Naive thymus-derived CD4-positive, alpha-beta T cell (primary cell): ENCODE results near the gene SLC44A5. TPM values are rescaled to one million over a fixed set of nuclear protein-coding genes. Genes with fewer than 3 reads are reported as not detected.

ENCODE experiments used
- ATAC-seq: fragments of 150-1000 bp; cut with Tn5 transposase; 2 replicates; pipeline ENCODE4 v1.10.0; 2021; ENCODE audit warnings: mild to moderate bottlenecking, moderate library complexity
- CTCF ChIA-PET: fragments of 350-600 bp; sonication (Branson Sonifier 250); formaldehyde crosslinking; loops from one replicate; lab custom pipeline; 2021; ENCODE audit warnings: antibody characterized with exemption; lab: Charles Lee
- POLR2A ChIA-PET: fragments of 350-600 bp; sonication (Branson Sonifier 250); formaldehyde crosslinking; loops from one replicate; lab custom pipeline; 2021; ENCODE audit warnings: antibody characterized with exemption, inconsistent platforms; lab: Charles Lee
- DNase-seq, 9 donors: peaks; one replicate each; pipeline versions ENCODE4 v3.0.0 to v3.0.0-alpha.2; 2020 to 2022; ENCODE audit warnings: mixed read lengths in 1 of 9
- H3K27ac ChIP-seq: one replicate; pipeline ENCODE4 v1.7.0; 2013; ENCODE audit warnings: mild to moderate bottlenecking, low read depth, low read length, moderate library complexity
- H3K27me3 ChIP-seq, 2 donors: one replicate each; pipeline ENCODE4 v1.7.0; 2013; ENCODE audit warnings: low read length in 2 of 2, mild to moderate bottlenecking in 2 of 2, moderate library complexity in 2 of 2; ENCODE audit not compliant: control insufficient read depth in 2 of 2, insufficient read depth in 2 of 2
- H3K36me3 ChIP-seq, 3 experiments: 1 replicate in 2 of 3; 2 replicates in 1 of 3; pipeline ENCODE4 v1.7.0; 2013; ENCODE audit warnings: low read length in 3 of 3, mild to moderate bottlenecking in 3 of 3, moderate library complexity in 1 of 3; ENCODE audit not compliant: insufficient read depth in 3 of 3, control insufficient read depth in 2 of 3
- H3K4me1 ChIP-seq, 2 donors: one replicate each; pipeline ENCODE4 v1.7.0; 2013; ENCODE audit warnings: low read length in 2 of 2, mild to moderate bottlenecking in 2 of 2, moderate library complexity in 1 of 2; ENCODE audit not compliant: control insufficient read depth in 2 of 2, insufficient read depth in 2 of 2
- H3K4me3 ChIP-seq: 2 replicates; pipeline ENCODE4 v1.7.0; 2013; ENCODE audit warnings: mild to moderate bottlenecking, low read length
- H3K9me3 ChIP-seq, 3 experiments: 1 replicate in 2 of 3; 2 replicates in 1 of 3; pipeline ENCODE4 v1.7.0; 2013; ENCODE audit warnings: low read length in 3 of 3; ENCODE audit not compliant: control insufficient read depth in 2 of 3
- H3K27ac Mint-ChIP-seq, 9 donors: one replicate each; pipeline ENCODE4 v1.8.0; 2020 to 2022; ENCODE audit warnings: mixed read lengths in 9 of 9, mild to moderate bottlenecking in 8 of 9, moderate library complexity in 5 of 9, inconsistent platforms in 2 of 9
- H3K27me3 Mint-ChIP-seq, 5 donors: one replicate each; pipeline ENCODE4 v1.8.0; 2021 to 2022; ENCODE audit warnings: mixed read lengths in 5 of 5, mild to moderate bottlenecking in 1 of 5
- H3K36me3 Mint-ChIP-seq, 5 donors: one replicate each; pipeline ENCODE4 v1.8.0; 2020 to 2022; ENCODE audit warnings: mixed read lengths in 5 of 5, mild to moderate bottlenecking in 3 of 5, inconsistent platforms in 1 of 5
- H3K4me1 Mint-ChIP-seq, 7 donors: one replicate each; pipeline ENCODE4 v1.8.0; 2020 to 2022; ENCODE audit warnings: mixed read lengths in 7 of 7, mild to moderate bottlenecking in 3 of 7, inconsistent platforms in 1 of 7
- H3K4me3 Mint-ChIP-seq, 10 donors: one replicate each; pipeline ENCODE4 v1.8.0; 2020 to 2022; ENCODE audit warnings: mild to moderate bottlenecking in 10 of 10, mixed read lengths in 10 of 10, moderate library complexity in 6 of 10, inconsistent platforms in 2 of 10
- H3K9me3 Mint-ChIP-seq, 11 donors: one replicate each; pipeline ENCODE4 v1.8.0; 2020 to 2022; ENCODE audit warnings: mixed read lengths in 11 of 11, mild to moderate bottlenecking in 4 of 11, inconsistent platforms in 1 of 11, moderate library complexity in 1 of 11
- intact Hi-C, 2 donors: fragments of 100-400 bp; cut with micrococcal nuclease; formaldehyde crosslinking; loops; one replicate each; pipeline ENCODE4 v1.15.1; 2023
- polyA plus RNA-seq, 2 donors: library from polyadenylated mRNA; unstranded; fragments of 300-500 nt; fragmentation: Illumina TruSeq; gene quantifications; one replicate each; pipeline ENCODE4 v1.2.3, GENCODE V29; 2021
- total RNA-seq, 6 experiments: library from RNA in 5 of 6; stranded (reverse) in 5 of 6; gene quantifications; 1 replicate in 5 of 6; 2 replicates in 1 of 6; pipeline ENCODE4 v1.2.3 and lab custom pipeline; 2021 to 2026

The SLC44A5 gene
- total and polyA plus RNA-seq, 7 experiments from 2014 or later: 0.92 to 6.0 (median 3.0) TPM; not detected in 3

- ATAC-seq (no peak), DNase-seq (no peak)
- H3K27ac ChIP-seq: no peak overlapping the region
- H3K36me3 Mint-ChIP-seq: no peaks in the 10 kb centered on the region
- no peaks in the 10 kb centered on the region for H3K9me3 ChIP-seq
- no peaks in the 10 kb centered on the region for H3K36me3 ChIP-seq
- intact Hi-C loops: no loop called here
- no peak overlapping the region for H3K4me3 ChIP-seq
- no peaks in the 10 kb centered on the region for H3K27me3 Mint-ChIP-seq
- H3K27ac Mint-ChIP-seq: no peak overlapping the region
- H3K4me3 Mint-ChIP-seq: no peak overlapping the region
- H3K27me3 ChIP-seq: no peaks in the 10 kb centered on the region
- peaks cover 0 to 8% (median 0%) of the 10 kb centered on the region in 11 donors for H3K9me3 Mint-ChIP-seq
- CTCF ChIA-PET: no interaction called here
- POLR2A ChIA-PET: no interaction called here
- no peaks in the 10 kb centered on the region for H3K4me1 ChIP-seq
- H3K4me1 Mint-ChIP-seq: no peaks in the 10 kb centered on the region
These were observed 137.8 kb downstream of the SLC44A5 start for GRCh38 chr1:75472971-75473603.

- Mint-ChIP-seq H3K27me3 (no peaks in the 10 kb centered on the region), H3K27ac (no peak overlapping the region), H3K4me3 (no peak overlapping the region), H3K4me1 (no peaks in the 10 kb centered on the region), H3K9me3 (peaks cover 0 to 8% (median 3%) of the 10 kb centered on the region in 11 donors), H3K36me3 (no peaks in the 10 kb centered on the region)
- CTCF ChIA-PET: no interaction called here
- intact Hi-C loops: no loop called here
- Histone ChIP-seq H3K36me3 (no peaks in the 10 kb centered on the region), H3K9me3 (no peaks in the 10 kb centered on the region), H3K4me1 (no peaks in the 10 kb centered on the region), H3K27me3 (no peaks in the 10 kb centered on the region), H3K4me3 (no peak overlapping the region), H3K27ac (no peak overlapping the region)
- POLR2A ChIA-PET: no interaction called here
- no peak for ATAC-seq
- DNase-seq: no peak
These were observed 138.6 kb downstream of the SLC44A5 start for GRCh38 chr1:75472089-75472970.

GRCh38 chr1:75471252-75471651 is 139.7 kb downstream of the SLC44A5 start:
- H3K9me3 Mint-ChIP-seq: peaks cover 0 to 12% (median 0%) of the 10 kb centered on the region in 11 donors
- POLR2A ChIA-PET: no interaction called here
- intact Hi-C loops: no loop called here
- CTCF ChIA-PET: no interaction called here
- H3K36me3 ChIP-seq: no peaks in the 10 kb centered on the region
- H3K4me1 Mint-ChIP-seq: no peaks in the 10 kb centered on the region
- ATAC-seq: no peak
- H3K27ac ChIP-seq: no peak overlapping the region
- H3K36me3 Mint-ChIP-seq: no peaks in the 10 kb centered on the region
- no peaks in the 10 kb centered on the region for H3K27me3 Mint-ChIP-seq
- H3K4me3 ChIP-seq: no peak overlapping the region
- no peak overlapping the region for H3K27ac Mint-ChIP-seq
- H3K9me3 ChIP-seq: no peaks in the 10 kb centered on the region
- no peak overlapping the region for H3K4me3 Mint-ChIP-seq
- no peaks in the 10 kb centered on the region for H3K4me1 ChIP-seq
- H3K27me3 ChIP-seq: no peaks in the 10 kb centered on the region
- no peak for DNase-seq

GRCh38 chr1:75470448-75470847 is 140.5 kb downstream of the SLC44A5 start:
- H3K27me3 Mint-ChIP-seq: no peaks in the 10 kb centered on the region
- DNase-seq: no peak
- no peaks in the 10 kb centered on the region for H3K4me1 Mint-ChIP-seq
- no peak overlapping the region for H3K4me3 Mint-ChIP-seq
- H3K4me1 ChIP-seq: no peaks in the 10 kb centered on the region
- H3K36me3 Mint-ChIP-seq: no peaks in the 10 kb centered on the region
- H3K9me3 ChIP-seq: no peaks in the 10 kb centered on the region
- intact Hi-C loops: no loop called here
- CTCF ChIA-PET: no interaction called here
- H3K27ac ChIP-seq: no peak overlapping the region
- no peak for ATAC-seq
- no peaks in the 10 kb centered on the region for H3K27me3 ChIP-seq
- POLR2A ChIA-PET: no interaction called here
- no peak overlapping the region for H3K4me3 ChIP-seq
- no peak overlapping the region for H3K27ac Mint-ChIP-seq
- H3K9me3 Mint-ChIP-seq: peaks cover 0 to 17% (median 0%) of the 10 kb centered on the region in 11 donors
- no peaks in the 10 kb centered on the region for H3K36me3 ChIP-seq

- Mint-ChIP-seq H3K27me3 (no peaks in the 10 kb centered on the region), H3K36me3 (no peaks in the 10 kb centered on the region), H3K27ac (no peak overlapping the region), H3K9me3 (peaks cover 0 to 22% (median 0%) of the 10 kb centered on the region in 11 donors), H3K4me3 (no peak overlapping the region), H3K4me1 (no peaks in the 10 kb centered on the region)
- H3K4me1 ChIP-seq: no peaks in the 10 kb centered on the region
- no peak for ATAC-seq
- no peak for DNase-seq
- H3K27ac ChIP-seq: no peak overlapping the region
- H3K4me3 ChIP-seq: no peak overlapping the region
- ChIA-PET POLR2A (no interaction called here), CTCF (no interaction called here)
- intact Hi-C loops: no loop called here
- no peaks in the 10 kb centered on the region for H3K27me3 ChIP-seq
- no peaks in the 10 kb centered on the region for H3K9me3 ChIP-seq
- H3K36me3 ChIP-seq: no peaks in the 10 kb centered on the region
These were observed 141.2 kb downstream of the SLC44A5 start for GRCh38 chr1:75469586-75470173.

GRCh38 chr1:75461808-75462325 is 149.0 kb downstream of the SLC44A5 start:
- Histone ChIP-seq H3K27ac (no peak overlapping the region), H3K9me3 (no peaks in the 10 kb centered on the region), H3K4me3 (no peak overlapping the region), H3K4me1 (no peaks in the 10 kb centered on the region), H3K36me3 (no peaks in the 10 kb centered on the region), H3K27me3 (no peaks in the 10 kb centered on the region)
- no peak overlapping the region for H3K27ac Mint-ChIP-seq
- ATAC-seq (no peak), DNase-seq (no peak)
- H3K27me3 Mint-ChIP-seq: peaks cover 0 to 7% (median 0%) of the 10 kb centered on the region in 5 donors
- intact Hi-C loops: no loop called here
- ChIA-PET CTCF (no interaction called here), POLR2A (no interaction called here)
- H3K4me1 Mint-ChIP-seq: no peaks in the 10 kb centered on the region
- H3K9me3 Mint-ChIP-seq: peaks cover 0 to 23% (median 2%) of the 10 kb centered on the region in 11 donors
- H3K4me3 Mint-ChIP-seq: no peak overlapping the region
- no peaks in the 10 kb centered on the region for H3K36me3 Mint-ChIP-seq
